Measurements from ENCODE around the gene C12orf43.
"Not testable (repeated sequence)": the region's sequence is repeated elsewhere in the genome, so short reads cannot be mapped to it uniquely, and the experiment has no call there.

The C12orf43 gene, protein sequence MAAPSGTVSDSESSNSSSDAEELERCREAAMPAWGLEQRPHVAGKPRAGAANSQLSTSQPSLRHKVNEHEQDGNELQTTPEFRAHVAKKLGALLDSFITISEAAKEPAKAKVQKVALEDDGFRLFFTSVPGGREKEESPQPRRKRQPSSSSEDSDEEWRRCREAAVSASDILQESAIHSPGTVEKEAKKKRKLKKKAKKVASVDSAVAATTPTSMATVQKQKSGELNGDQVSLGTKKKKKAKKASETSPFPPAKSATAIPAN

GRCh38 chr12:121015825-121016766, at the start of gene C12orf43:
Gene C12orf43, minus strand, starts transcription at chr12:121016487. Its CDS starts 13 bp downstream, at chr12:121016474.
- DNase-seq, result peak; percentile 92

DNA sequence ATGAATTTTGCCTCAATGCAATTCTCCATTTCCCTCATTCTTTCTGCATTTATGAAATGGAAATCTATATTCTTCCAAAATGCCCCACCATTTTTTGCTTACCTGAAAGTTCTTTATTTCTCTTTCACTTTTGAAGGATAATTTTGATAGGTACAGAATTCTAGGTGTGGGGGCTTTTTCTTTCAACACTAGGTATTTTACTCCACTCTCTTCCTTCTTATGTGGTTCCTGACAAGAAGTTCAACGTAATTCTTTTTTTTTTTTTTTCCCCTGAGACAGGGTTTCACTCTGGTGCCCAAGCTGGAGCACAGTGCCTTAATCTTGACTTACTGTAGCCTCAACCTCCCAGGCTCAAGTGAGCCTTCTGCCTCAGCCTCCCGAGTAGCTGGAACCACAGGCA, 49.1 kb upstream of the C12orf43 start:
- DNase-seq, result no peak

GRCh38 chr12:121064586-121064985, 48.3 kb upstream of the C12orf43 start:
- not testable (repeated sequence) for DNase-seq

DNA sequence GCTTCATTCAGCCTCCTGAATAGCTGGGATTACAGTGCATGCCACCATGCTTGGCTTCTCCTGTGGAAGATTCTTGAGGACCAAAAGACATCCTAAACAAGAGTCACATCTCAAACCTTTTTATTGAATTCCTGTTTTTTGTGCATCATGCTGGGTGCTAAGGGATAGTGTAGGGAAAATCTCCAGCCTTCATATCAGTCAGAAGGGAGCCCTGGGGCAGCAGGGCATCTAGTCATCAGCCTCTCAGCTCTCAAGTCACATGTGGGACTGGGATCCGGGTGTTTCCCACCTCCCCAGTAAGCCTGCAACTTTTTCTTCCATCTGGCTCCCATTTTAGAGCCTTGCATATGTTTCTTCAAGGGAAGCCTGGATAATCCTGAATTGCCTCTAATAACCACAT, 47.8 kb upstream of the C12orf43 start:
- DNase-seq, result no peak

DNA sequence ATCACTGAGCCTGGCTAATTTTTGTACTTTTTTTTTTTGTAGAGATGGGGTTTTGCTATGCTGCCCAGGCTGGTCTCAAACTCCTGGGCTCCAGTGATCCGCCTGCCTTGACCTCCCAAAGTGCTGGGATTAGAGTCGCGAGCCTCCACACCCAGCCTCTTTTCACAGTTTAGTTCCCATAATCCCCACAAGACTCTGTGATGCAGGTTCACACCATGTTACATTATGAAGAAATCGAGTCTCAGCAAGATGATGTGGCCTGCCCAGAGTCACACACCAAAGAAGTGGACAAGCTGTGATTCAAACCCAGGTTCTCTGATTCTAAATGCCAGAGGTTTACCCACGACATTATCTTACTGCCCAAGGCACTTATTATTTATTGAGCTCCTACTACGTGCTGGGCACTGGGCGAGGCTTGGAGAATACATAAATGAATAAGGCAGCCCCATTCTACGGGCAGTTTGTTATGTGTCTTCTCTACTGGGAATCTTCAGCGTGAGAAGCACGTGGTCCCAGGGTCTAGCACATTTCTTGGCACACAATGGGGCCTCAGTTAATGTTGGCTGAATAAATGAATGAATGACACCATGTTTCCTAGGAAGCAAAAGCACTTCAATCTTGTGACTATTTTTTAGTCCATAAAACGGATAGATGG, 46.2 kb upstream of the C12orf43 start:
- no peak for DNase-seq

GRCh38 chr12:121061831-121062230, 45.5 kb upstream of the C12orf43 start:
- DNase-seq, result peak; percentile 7

GRCh38 chr12:121060149-121061001, 44.1 kb upstream of the C12orf43 start:
- peak; percentile 31 for DNase-seq

DNA sequence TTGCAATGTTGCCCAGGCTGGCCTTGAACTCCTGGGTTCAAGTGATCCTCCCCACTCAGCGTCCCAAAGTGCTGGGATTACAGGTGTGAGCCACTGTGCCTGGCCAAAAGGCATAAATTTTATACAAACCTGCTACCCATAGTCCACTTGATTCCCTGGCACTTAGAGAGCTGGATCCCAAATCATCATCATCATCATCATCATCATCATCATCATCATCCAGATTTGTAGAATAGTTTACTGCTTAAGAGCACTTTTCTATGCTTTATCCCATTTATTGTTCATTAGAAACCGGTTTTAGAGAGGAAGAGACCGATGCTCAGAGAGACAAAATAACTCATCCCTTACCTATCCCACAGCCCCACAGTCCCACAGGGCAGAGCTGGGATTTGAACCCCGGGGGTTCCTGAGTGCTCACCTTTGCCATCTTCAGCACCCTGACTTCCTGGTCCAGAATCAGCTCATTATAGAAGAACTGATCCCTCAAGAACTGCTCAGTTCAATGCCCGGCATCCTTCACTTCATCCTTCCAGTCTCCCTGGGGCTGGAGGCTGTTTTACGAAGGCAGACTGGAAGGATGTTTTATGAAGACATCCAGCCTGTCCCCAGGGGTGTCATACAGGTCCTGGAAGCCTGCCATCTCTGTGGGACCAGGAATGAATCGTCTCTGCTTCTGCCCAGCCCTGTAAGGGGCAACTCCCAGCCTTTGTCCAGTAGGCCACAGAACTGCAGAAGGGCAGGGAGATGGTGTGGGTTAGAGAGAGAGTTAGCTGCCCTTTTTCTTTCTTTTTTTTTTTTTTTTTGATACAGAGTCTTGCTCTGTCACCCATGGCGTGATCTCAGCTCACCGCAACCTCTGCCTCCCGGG, 43.0 kb upstream of the C12orf43 start:
- DNase-seq, result no peak

DNA sequence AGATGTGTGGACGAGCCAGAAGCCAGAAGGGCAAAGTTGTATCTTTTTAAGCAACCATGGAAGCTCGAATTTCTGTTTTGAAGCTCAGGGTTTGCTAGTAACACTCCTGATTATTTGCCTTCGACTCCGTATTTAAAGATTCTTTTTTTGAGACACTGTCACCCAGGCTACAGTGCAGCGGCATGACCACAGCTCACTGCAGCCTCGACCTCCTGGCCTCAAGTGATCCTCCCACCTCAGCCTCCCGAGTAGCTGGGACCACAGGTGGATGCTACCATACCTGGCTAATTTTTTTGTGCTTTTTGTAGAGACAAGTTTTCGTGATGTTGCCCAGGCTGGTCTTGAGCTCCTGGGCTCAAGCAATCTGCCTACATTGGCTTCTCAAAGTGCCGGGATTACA, 41.5 kb upstream of the C12orf43 start:
- DNase-seq, result no peak

- no peak for DNase-seq
These were observed 37.4 kb upstream of the C12orf43 start for GRCh38 chr12:121053706-121054105.

- DNase-seq, result no peak
These were observed 34.4 kb upstream of the C12orf43 start for GRCh38 chr12:121050725-121051124.

GRCh38 chr12:121048442-121048841, 32.2 kb upstream of the C12orf43 start:
- DNase-seq, result no peak

GRCh38 chr12:121047400-121047799, 31.1 kb upstream of the C12orf43 start:
- DNase-seq, result not testable (repeated sequence)

DNA sequence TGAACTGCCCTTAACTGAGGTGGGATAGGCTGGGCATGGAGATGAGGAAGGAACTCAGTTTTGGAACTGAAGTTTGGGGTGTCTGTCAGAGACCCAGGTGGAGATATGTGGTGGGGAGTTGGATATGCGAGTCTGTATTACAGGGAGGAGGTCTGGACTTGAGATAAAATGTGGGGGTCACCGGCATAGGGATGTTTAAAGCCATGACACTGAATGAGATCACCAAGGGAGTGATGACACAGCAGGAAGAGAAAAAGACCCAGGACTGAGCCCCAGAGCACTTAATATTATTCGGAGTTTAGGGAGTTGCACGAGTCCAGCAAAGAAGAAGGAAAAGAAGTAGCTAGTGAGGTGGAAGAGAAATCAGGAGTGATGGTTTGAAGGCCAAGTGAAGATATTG, 26.8 kb upstream of the C12orf43 start:
- DNase-seq, result no peak

GRCh38 chr12:121038861-121039668, 22.8 kb upstream of the C12orf43 start, which contains the start of gene OASL:
Gene OASL, minus strand, starts transcription at chr12:121039246. Its CDS starts 275 bp downstream, at chr12:121038971.
- DNase-seq, result no peak

DNA sequence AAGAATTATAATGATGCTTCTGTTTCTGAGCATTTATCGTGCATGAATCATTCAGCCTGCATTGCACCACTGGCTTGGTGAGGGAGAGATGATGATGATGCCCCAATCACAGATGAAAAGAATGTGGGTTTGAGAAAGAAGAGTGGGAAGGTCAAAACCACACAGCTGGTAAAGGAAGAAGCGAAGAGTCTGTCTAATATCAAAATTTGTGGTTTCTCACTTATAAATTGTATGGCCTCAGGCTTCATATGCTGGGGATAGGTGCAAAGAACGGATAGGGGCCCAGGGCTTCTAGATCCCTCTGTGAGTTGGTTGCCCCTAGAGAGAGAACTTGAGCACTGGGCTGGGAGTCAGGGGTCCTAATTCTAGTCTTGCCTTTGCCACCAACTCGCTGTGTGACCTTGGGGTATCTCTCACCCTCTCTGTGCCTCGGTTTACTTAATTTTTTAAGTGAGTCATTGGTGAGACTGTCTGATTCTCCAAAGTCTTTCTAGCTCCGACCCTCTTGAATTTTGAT, 20.6 kb upstream of the C12orf43 start:
- DNase-seq, result no peak

- DNase-seq, result no peak
These were observed 18.5 kb upstream of the C12orf43 start for GRCh38 chr12:121034616-121035305.

- DNase-seq, result no peak
These were observed 17.5 kb upstream of the C12orf43 start for GRCh38 chr12:121033625-121034349.

Data from SHP77 treated with DMSO at 0.1 percent for 48 hours (cell line).